IMR-90 (cell line): ENCODE measurements around the gene DYSF. TPM values are rescaled to one million over a fixed set of nuclear protein-coding genes. Genes with fewer than 3 reads are reported as not detected.
A peak's percentile ranks its signal among the peaks of the same experiment; 100 is the strongest.

Experiments
- ATAC-seq: fragments of 200-7000 bp; cut with Tn5 transposase; 2 replicates; pipeline ENCODE4 v1.9.1; 2020; ENCODE audit warnings: low read depth, mild to moderate bottlenecking, moderate library complexity
- BruUV-seq: library from RNA; stranded (reverse); fragments of 400-500 nt; replicated peaks from 2 replicates; lab custom pipeline; 2021; lab: Mats Ljungman, UMichigan
- CTCF ChIA-PET: fragments of 300-600 bp; formaldehyde crosslinking; extraction: SDS; loops from one replicate; lab custom pipeline; 2021; ENCODE audit warnings: antibody characterized with exemption; lab: Yijun Ruan, JAX
- POLR2A ChIA-PET: fragments of 300-600 bp; sonication (Branson Sonifier 250); formaldehyde crosslinking; loops from one replicate; lab custom pipeline; 2022; ENCODE audit warnings: antibody characterized with exemption; ENCODE audit not compliant: unreplicated experiment; lab: Charles Lee
- DNase-seq: peaks from one replicate; pipeline ENCODE4 v3.0.0; 2013
- H2AFZ ChIP-seq: replicated peaks from 2 replicates; pipeline ENCODE3; 2013; ENCODE audit warnings: low read length, mild to moderate bottlenecking; ENCODE audit not compliant: poor library complexity
- H2AK5ac ChIP-seq: 2 replicates; pipeline ENCODE4 v1.6.1; 2013; ENCODE audit warnings: low read depth, low read length, inconsistent platforms
- H2AK9ac ChIP-seq: replicated peaks from 2 replicates; pipeline ENCODE3; 2013; ENCODE audit warnings: mild to moderate bottlenecking, low read depth, low read length, moderate library complexity; ENCODE audit not compliant: poor library complexity
- H2BK120ac ChIP-seq: 2 replicates; pipeline ENCODE4 v1.6.1; 2013; ENCODE audit warnings: low read depth, low read length, inconsistent platforms
- H2BK15ac ChIP-seq: 3 replicates; pipeline ENCODE4 v1.6.1; 2013; ENCODE audit warnings: low read depth, low read length, inconsistent platforms
- H2BK20ac ChIP-seq: 2 replicates; pipeline ENCODE4 v1.6.1; 2013; ENCODE audit warnings: low read depth, mild to moderate bottlenecking, inconsistent platforms, low read length, moderate library complexity
- H2BK5ac ChIP-seq: 2 replicates; pipeline ENCODE4 v1.6.1; 2013; ENCODE audit warnings: mild to moderate bottlenecking, low read depth, low read length, inconsistent platforms; ENCODE audit not compliant: poor library complexity, severe bottlenecking
- H3K14ac ChIP-seq: replicated peaks from 2 replicates; pipeline ENCODE4 v1.6.1; 2013; ENCODE audit warnings: low read depth, low read length, inconsistent platforms
- H3K18ac ChIP-seq: 2 replicates; pipeline ENCODE4 v1.6.1; 2013; ENCODE audit warnings: low read depth, low read length, control low read depth
- H3K23ac ChIP-seq: 2 replicates; pipeline ENCODE4 v1.6.1; 2013; ENCODE audit warnings: low read depth, low read length, inconsistent platforms
- H3K27ac ChIP-seq: 2 replicates; pipeline ENCODE4 v1.5.1; 2013; ENCODE audit warnings: mild to moderate bottlenecking, control low read depth, low read length; ENCODE audit not compliant: insufficient read depth
- H3K27me3 ChIP-seq: 2 replicates; pipeline ENCODE4 v1.6.1; 2013; ENCODE audit warnings: low read length; ENCODE audit not compliant: control insufficient read depth, insufficient read depth
- H3K36me3 ChIP-seq: 2 replicates; pipeline ENCODE4 v1.6.1; 2013; ENCODE audit warnings: low read length, mixed read lengths; ENCODE audit not compliant: control insufficient read depth, insufficient read depth
- H3K4ac ChIP-seq: 2 replicates; pipeline ENCODE4 v1.6.1; 2013; ENCODE audit warnings: low read depth, low read length, inconsistent platforms
- H3K4me1 ChIP-seq: 2 replicates; pipeline ENCODE4 v1.6.1; 2013; ENCODE audit warnings: low read length, mixed read lengths; ENCODE audit not compliant: control insufficient read depth, insufficient read depth
- H3K4me2 ChIP-seq: 2 replicates; pipeline ENCODE4 v1.6.1; 2013; ENCODE audit warnings: low read depth, mild to moderate bottlenecking, control low read depth, low read length, moderate library complexity
- H3K4me3 ChIP-seq: 2 replicates; pipeline ENCODE4 v1.5.1; 2013; ENCODE audit warnings: low read depth, mild to moderate bottlenecking, control low read depth, low read length, moderate library complexity; ENCODE audit not compliant: insufficient read depth
- H3K56ac ChIP-seq: 2 replicates; pipeline ENCODE4 v1.6.1; 2013; ENCODE audit warnings: low read length, inconsistent platforms; ENCODE audit not compliant: insufficient read depth; ENCODE audit errors: extremely low read depth
- H3K79me1 ChIP-seq, 2 experiments: 2 replicates each; pipeline ENCODE4 v1.6.1; 2013; ENCODE audit warnings: low read length in 2 of 2, inconsistent platforms in 1 of 2, low read depth in 1 of 2
- H3K9ac ChIP-seq: 2 replicates; pipeline ENCODE4 v1.6.1; 2013; ENCODE audit warnings: low read depth, low read length, control low read depth
- H3K9me1 ChIP-seq: 2 replicates; pipeline ENCODE4 v1.6.1; 2013; ENCODE audit warnings: low read length, inconsistent platforms; ENCODE audit not compliant: insufficient read depth
- H3K9me3 ChIP-seq: 2 replicates; pipeline ENCODE4 v1.6.1; 2013; ENCODE audit warnings: low read length; ENCODE audit not compliant: control insufficient read depth, insufficient read depth
- H4K20me1 ChIP-seq: 2 replicates; pipeline ENCODE4 v1.6.1; 2013; ENCODE audit warnings: low read length, inconsistent platforms; ENCODE audit not compliant: insufficient read depth
- H4K5ac ChIP-seq: 2 replicates; pipeline ENCODE4 v1.6.1; 2013; ENCODE audit warnings: mild to moderate bottlenecking, low read depth, low read length, control low read depth
- H4K8ac ChIP-seq, 2 experiments: 2 replicates each; pipeline ENCODE4 v1.6.1; 2013; ENCODE audit warnings: low read depth in 2 of 2, low read length in 2 of 2, control low read depth in 1 of 2, inconsistent platforms in 1 of 2
- H4K91ac ChIP-seq: 2 replicates; pipeline ENCODE4 v1.6.1; 2013; ENCODE audit warnings: low read depth, low read length, inconsistent platforms; ENCODE audit not compliant: insufficient read depth
- CHD1 ChIP-seq: IDR thresholded peaks from 2 replicates; pipeline ENCODE4 v1.6.1; 2012; ENCODE audit warnings: low read depth, low read length, improper control_type of control experiment
- CTCF ChIP-seq: conservative IDR thresholded peaks from 2 replicates; pipeline ENCODE4 v1.5.1; 2012; ENCODE audit warnings: mild to moderate bottlenecking, low read depth, low read length, improper control_type of control experiment
- ELK1 ChIP-seq: fragments of 150-350 bp; IDR thresholded peaks from 2 replicates; pipeline ENCODE4 v1.6.1; 2016; ENCODE audit warnings: low read depth, mild to moderate bottlenecking, low read length, moderate library complexity, borderline replicate concordance
- FOS ChIP-seq: fragments of 150-350 bp; IDR thresholded peaks from 2 replicates; pipeline ENCODE4 v1.6.1; 2016; ENCODE audit warnings: low read depth, low read length
- MAZ ChIP-seq: IDR thresholded peaks from 2 replicates; pipeline ENCODE4 v1.6.1; 2012; ENCODE audit warnings: low read depth, mild to moderate bottlenecking, low read length, improper control_type of control experiment, moderate library complexity, borderline replicate concordance
- NFE2L2 ChIP-seq: fragments of 150-350 bp; IDR thresholded peaks from 2 replicates; pipeline ENCODE4 v1.6.1; 2016; ENCODE audit warnings: low read depth, mild to moderate bottlenecking, low read length
- POLR2A ChIP-seq: IDR thresholded peaks from 2 replicates; pipeline ENCODE4 v1.6.1; 2012; ENCODE audit warnings: mild to moderate bottlenecking, low read depth, low read length
- RAD21 ChIP-seq: IDR thresholded peaks from 2 replicates; pipeline ENCODE4 v1.6.1; 2012; ENCODE audit warnings: low read length, improper control_type of control experiment
- RCOR1 ChIP-seq: IDR thresholded peaks from 2 replicates; pipeline ENCODE4 v1.6.1; 2012; ENCODE audit warnings: mild to moderate bottlenecking, low read length, improper control_type of control experiment; ENCODE audit not compliant: insufficient replicate concordance
- SMC3 ChIP-seq: fragments of 150-350 bp; IDR thresholded peaks from 2 replicates; pipeline ENCODE4 v1.6.1; 2016; ENCODE audit warnings: low read depth, mild to moderate bottlenecking, antibody characterized with exemption, low read length, moderate library complexity
- USF2 ChIP-seq: fragments of 150-350 bp; IDR thresholded peaks from 2 replicates; pipeline ENCODE4 v1.6.1; 2017; ENCODE audit warnings: mild to moderate bottlenecking, antibody characterized with exemption, low read length, low read depth
- WGBS, 2 experiments: methylation state at CpG; one replicate each; pipeline versions ENCODE4 v1.1.5 to v1.1.7; 2013; ENCODE audit warnings: missing lambda C conversion rate in 2 of 2; ENCODE audit not compliant: insufficient read length in 1 of 2; ENCODE audit errors: extremely low coverage in 2 of 2; 5-methylcytosine and 5-hydroxymethylcytosine counted together
- dilution Hi-C: fragments of 300-500 bp; cut with HindIII; formaldehyde crosslinking; loops from one replicate; pipeline ENCODE4 v1.14.3; 2018; ENCODE audit warnings: low sequenced_read_pairs; ENCODE audit not compliant: unreplicated experiment
- in situ Hi-C: fragments of 300-500 bp; cut with MboI; formaldehyde crosslinking; loops from 3 replicates; pipeline ENCODE4 v1.14.3; 2019; ENCODE audit warnings: low sequenced_read_pairs, inconsistent platforms, mixed read lengths
- intact Hi-C: fragments of 100-400 bp; cut with micrococcal nuclease; formaldehyde crosslinking; loops from 2 replicates; pipeline ENCODE4 v1.10.0; 2022
- polyA plus RNA-seq, 3 experiments: library from polyadenylated mRNA; depleted of rRNA; stranded (reverse); fragments of >200 nt; gene quantifications; 2 replicates each; pipeline ENCODE4 v1.2.3, GENCODE V29; 2012; ENCODE audit warnings: low replicate concordance in 1 of 3
- total RNA-seq: library from RNA; depleted of rRNA; stranded (reverse); fragments of >200 nt; gene quantifications from 2 replicates; pipeline ENCODE4 v1.2.3, GENCODE V29; 2012

The DYSF gene
- total and polyA plus RNA-seq, 2 of the 4 experiments (the other 2 are of a cell fraction), result 0.09 to 0.18 TPM

GRCh38 chr2:71715951-71716696, 262.8 kb downstream of the DYSF start:
- H3K23ac ChIP-seq, result no peak overlapping the region
- WGBS, 2 experiments, result 75% methylated on average over 1 of the region's 4 CpGs; no CpG with 5 or more reads in 1 of the 2 experiments
- peaks cover 13% of the 10 kb centered on the region for H3K4me1 ChIP-seq
- peak overlapping the region; percentile 86 for H2BK120ac ChIP-seq
- H3K9me1 ChIP-seq, result peaks cover 19% of the 10 kb centered on the region; the same call in 1 of the 2 replicates
- no peak overlapping the region for H2BK5ac ChIP-seq
- H3K18ac ChIP-seq, result no peak overlapping the region
- TF ChIP-seq CTCF (no peak), SMC3 (no peak), RCOR1 (no peak), FOS (no peak), USF2 (no peak), RAD21 (no peak), NFE2L2 (no peak), POLR2A (no peak), CHD1 (no peak), MAZ (no peak), ELK1 (no peak)
- POLR2A ChIA-PET, result no interaction called here
- in situ Hi-C loops (no loop called here), intact Hi-C loops (no loop called here), dilution Hi-C loops (no loop called here)
- no peaks in the 10 kb centered on the region for H3K79me1 ChIP-seq
- H3K27ac ChIP-seq, result no peak overlapping the region
- peaks cover 7% of the 10 kb centered on the region; the same call in 1 of the 2 replicates for H4K20me1 ChIP-seq
- no peak overlapping the region for H3K9ac ChIP-seq
- CTCF ChIA-PET, result no interaction called here
- H2AK5ac ChIP-seq, result peak overlapping the region; percentile 43; the same call in 1 of the 2 replicates
- H4K5ac ChIP-seq, result no peak overlapping the region
- peak overlapping the region; percentile 69; the same call in 1 of the 2 replicates for H3K4ac ChIP-seq
- H2BK20ac ChIP-seq, result peak overlapping the region; percentile 72; the same call in 1 of the 2 replicates
- H3K27me3 ChIP-seq, result peaks cover 6% of the 10 kb centered on the region
- peak overlapping the region; percentile 65 for H2AK9ac ChIP-seq
- BruUV-seq, result no TSS peak
- H4K8ac ChIP-seq, result peak overlapping the region in 1 of 2 experiments; percentile 68; a peak in 1 of 4 replicates
- H3K14ac ChIP-seq, result peak overlapping the region; percentile 60; the same call in 1 of the 2 replicates
- peak overlapping the region; percentile 34; the same call in 1 of the 3 replicates for H2BK15ac ChIP-seq
- H3K9me3 ChIP-seq, result no peaks in the 10 kb centered on the region
- no peak overlapping the region for H3K4me3 ChIP-seq
- H2AFZ ChIP-seq, result no peak overlapping the region
- H3K56ac ChIP-seq, result no peak overlapping the region
- no peak for ATAC-seq
- H3K36me3 ChIP-seq, result no peaks in the 10 kb centered on the region
- no peak overlapping the region for H3K4me2 ChIP-seq
- H4K91ac ChIP-seq, result no peak overlapping the region
- DNase-seq, result no peak
